CD4-positive, alpha-beta T cell treated with Interleukin-12 subunit alpha and Interleukin-12 subunit beta, for 1 hour (primary cell): ENCODE results near the gene CHRDL2.
"Not testable (repeated sequence)": the region's sequence is repeated elsewhere in the genome, so short reads cannot be mapped to it uniquely, and the experiment has no call there.

Experiments used
- DNase-seq: peaks from one replicate; pipeline ENCODE4 v3.0.0-alpha.2; 2020

The CHRDL2 gene

DNA sequence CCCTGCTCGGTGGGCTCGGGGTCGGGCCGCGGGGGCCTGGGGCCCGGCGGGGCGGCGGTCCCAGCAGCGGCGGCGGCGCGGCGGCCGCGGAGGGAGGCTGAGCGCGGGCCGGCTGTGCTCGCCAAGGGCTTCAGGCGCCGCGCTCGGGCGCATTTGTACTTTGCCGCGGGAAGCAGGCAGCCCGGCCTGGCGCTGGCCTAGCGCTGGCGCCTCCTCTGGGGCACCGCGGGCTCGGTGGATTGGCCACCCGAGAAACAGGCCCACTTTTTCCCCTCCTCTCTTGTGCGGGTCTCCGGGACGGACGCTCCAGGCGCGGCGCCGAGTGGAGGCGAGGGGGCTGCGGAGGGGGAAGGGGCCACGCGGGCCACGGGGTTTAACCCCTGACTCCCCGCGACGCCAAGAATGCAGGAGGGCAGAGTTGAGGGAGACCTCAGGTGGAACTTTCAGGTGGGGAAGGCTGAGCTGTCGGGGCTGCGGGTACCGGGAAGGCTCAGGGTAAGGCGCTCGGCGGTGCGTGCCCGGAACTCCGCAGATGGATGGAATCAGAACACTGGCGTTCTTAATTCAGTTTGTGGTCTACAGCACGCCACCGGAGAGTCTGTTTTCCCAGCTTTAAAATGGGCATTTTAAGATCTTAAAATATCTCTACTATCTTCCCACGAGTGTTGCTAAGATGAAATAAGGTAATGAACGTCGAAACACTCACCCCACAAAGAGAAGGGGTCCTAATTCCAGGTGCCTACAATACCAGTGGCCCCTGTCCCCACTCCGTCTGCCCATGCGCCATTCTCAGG, at the start of gene CHRDL2:
Gene CHRDL2, minus strand, starts transcription at position 126 of the 794 bp plus-strand sequence. CDS start 538 bp downstream, outside the sequence.
- no peak for DNase-seq

DNA sequence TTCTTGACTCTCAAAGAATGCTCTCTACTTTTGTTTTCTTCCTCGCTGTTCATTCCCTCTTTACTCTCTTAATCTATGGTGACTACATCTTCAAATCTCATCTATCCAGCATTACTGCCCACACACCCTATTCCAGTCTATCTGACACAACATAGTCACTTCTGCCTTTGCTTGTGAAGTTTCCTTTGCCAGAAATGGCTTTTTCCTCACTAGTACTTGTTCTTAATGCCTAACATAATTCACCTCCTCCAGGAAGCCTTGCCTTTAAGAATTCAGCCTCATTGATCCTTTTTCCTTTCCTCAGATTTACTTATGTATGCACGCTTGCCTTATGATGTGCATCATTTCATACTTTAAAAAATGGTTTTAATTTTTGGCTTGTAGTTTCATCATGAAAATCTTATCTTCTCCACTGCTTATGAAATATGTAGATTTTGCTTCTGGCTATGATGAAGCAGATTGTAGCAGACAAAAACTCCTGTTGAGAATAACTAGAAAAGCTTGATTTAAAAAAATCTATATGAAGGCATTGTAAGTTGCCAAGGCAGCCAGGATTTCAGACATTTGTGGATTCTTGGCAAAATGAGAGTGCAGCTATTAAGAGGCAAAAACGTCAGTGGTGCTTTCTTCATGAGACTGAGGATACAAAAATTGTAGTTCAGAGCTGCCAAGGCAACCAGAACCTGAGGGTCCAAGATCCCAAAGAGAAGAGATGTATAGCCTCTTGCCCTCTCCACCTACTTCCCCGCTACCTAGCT, 49.2 kb upstream of the CHRDL2 start:
- no peak for DNase-seq

DNA sequence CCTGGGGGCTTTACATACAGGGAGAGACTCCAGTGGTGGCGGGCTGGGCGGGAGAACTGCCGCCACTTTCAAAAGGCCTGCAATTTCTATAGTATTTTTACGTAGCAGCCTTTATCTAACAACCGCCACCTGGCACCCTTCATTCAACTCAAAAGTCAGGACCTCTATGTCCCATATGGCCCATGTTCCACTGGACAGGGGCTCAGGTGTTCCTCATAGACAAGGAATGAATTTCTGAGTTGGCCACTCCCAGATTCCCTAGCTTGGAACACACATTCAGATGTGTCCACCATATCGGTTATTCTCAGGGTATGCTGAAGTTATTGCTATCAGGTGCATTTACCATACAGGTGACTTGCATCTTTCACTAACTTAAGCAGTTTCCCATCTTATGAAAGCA, 47.4 kb upstream of the CHRDL2 start:
- no peak for DNase-seq

DNA sequence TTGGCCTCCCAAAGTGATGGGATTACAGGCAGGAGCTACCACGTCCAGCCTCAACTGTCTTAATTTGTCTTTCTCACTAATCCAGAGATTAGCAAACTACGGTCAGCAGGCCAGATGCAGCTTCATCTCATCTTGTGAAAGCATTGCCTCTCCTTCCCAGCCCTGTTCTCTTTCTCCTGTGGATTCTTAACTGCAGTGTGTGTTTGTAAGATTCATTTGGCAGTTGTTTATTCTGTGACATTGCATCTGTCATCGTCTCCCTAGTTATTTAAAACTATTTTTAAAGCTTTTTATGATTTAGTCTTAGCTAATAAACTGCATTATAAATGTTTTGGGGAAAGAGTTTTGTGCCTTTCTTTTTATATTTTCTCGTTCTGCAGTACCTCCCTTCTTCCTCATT, 46.7 kb upstream of the CHRDL2 start:
- no peak for DNase-seq

GRCh38 chr11:74777038-74777437, 45.8 kb upstream of the CHRDL2 start:
- no peak for DNase-seq

DNA sequence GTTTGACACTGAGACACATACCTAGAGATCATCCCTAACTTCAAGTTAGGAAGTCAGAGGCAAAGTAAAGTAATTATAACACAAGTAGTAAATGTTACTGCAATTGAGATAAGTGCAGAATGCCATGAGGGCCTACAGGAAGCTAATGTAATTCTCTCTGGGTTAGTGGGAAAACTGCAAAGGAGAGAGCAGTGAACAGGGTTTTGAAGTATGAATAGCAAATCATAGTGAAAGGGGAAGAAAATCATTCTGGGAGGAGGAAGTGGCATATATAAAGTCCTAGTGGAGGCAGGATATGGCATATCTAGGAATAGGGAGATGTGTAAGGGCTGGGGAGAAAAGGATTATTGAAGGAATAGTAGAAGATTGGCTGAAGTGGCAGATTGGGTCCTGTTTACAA, 45.3 kb upstream of the CHRDL2 start:
- no peak for DNase-seq

DNA sequence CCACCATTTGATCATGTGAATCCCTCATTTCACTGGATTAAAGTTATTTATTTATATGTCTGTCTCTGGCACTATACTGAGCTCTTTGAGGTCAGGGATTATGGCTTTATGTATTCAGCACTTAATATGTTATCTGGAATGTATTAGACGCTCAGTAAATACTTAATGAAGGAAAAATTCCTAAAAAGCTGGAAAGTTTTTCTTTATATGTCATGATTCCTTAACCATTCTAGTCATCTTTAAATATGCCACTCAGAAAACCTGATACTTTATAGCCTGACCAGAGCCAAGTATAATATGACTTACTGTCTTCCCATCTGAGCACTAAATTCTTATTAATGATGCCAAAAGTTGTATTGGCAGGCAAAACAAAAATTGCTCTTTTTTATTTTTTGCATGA, 44.5 kb upstream of the CHRDL2 start:
- DNase-seq: no peak

GRCh38 chr11:74773476-74773875, 42.2 kb upstream of the CHRDL2 start:
- DNase-seq: no peak

GRCh38 chr11:74771139-74771538, 39.9 kb upstream of the CHRDL2 start:
- no peak for DNase-seq

- no peak for DNase-seq
Observed at GRCh38 chr11:74770456-74770855, 39.2 kb upstream of the CHRDL2 start.

- DNase-seq: no peak
Observed at GRCh38 chr11:74769055-74769707, 38.0 kb upstream of the CHRDL2 start.

GRCh38 chr11:74768172-74768651, 37.0 kb upstream of the CHRDL2 start:
- DNase-seq: peak; percentile 12

- no peak for DNase-seq
Observed at GRCh38 chr11:74766905-74767304, 35.7 kb upstream of the CHRDL2 start.

DNA sequence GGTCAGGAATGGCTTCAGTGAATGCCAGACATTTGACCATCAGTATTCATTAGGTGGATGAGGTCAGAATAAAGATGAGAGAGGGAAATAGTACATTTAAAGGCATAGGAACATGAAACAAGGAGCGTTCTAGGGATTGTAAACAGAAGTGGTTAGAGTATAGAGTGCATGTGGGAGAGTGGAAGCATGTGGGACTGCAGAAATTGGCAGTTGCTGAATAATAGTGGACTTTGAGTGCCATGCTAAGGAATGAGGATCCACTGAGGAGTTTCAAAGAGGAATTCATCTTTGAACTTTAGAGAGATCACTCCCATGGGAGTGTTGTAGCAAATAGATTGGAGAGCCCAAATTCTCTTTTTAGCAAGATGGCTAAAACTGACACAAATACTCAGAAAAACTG, 25.3 kb upstream of the CHRDL2 start:
- no peak for DNase-seq

- DNase-seq: no peak
Observed at GRCh38 chr11:74755395-74755995, 24.3 kb upstream of the CHRDL2 start.

DNA sequence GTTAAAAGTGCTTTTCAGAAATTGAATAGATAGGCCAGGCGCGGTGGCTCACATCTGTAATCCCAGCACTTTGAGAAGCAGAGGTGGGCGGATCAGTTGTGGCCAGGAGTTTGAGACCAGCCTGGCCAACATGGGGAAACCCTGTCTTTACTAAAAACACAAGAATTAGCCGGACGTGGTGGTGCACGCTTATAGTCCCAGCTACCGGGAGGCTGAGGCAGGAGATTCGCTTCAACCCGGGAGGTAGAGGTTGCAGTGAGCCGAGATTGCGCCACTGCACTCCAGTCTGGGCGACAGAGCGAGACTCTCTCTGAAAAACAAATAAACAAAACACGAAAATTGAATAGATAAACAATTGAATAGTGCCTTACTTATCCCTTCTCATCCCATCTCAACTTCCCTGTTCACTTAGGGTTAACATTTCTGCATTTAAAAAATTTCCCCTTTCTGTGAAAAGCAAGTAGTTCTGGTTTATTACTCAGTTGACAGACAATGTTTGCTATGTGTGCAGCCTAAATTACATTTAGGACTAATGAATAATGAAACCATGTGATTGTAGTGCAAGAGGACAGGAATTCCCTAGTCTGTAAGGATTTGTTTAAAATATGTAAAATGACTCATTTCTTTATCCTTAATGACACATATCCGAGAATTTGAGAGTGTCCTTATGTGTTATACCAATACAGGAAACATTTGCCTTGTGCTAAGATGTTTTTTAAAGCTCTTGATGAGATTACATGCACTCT, 23.5 kb upstream of the CHRDL2 start:
- DNase-seq: no peak

GRCh38 chr11:74751303-74751702, 20.1 kb upstream of the CHRDL2 start:
- no peak for DNase-seq

- DNase-seq: not testable (repeated sequence)
Observed at GRCh38 chr11:74750598-74750997, 19.4 kb upstream of the CHRDL2 start.

DNA sequence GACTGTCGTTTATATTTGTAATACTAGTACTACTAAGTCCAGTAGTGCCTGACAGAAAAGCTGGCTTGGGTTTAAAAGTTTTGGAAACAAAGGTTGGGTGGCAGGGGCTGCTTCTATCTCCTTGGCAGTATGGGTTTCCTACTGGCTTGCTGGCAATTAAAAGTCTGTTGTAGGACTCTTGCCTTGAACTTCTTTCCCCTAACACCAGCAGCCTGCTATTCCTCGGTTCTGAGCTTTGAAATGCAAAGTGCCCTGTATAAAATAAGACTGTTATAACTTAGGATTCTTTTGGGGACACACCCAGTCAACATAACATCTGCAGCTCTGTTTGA, 18.7 kb upstream of the CHRDL2 start:
- no peak for DNase-seq

GRCh38 chr11:74749127-74749964, 18.1 kb upstream of the CHRDL2 start:
- peak; percentile 52 for DNase-seq
